HG03460 (cell line): ENCODE results near the gene TARBP1.
A peak's percentile ranks its signal among the peaks of the same experiment; 100 is the strongest.

Experiments
- ATAC-seq: cut with Tn5 transposase; IDR thresholded peaks from one replicate; pipeline ENCODE4 v1.9.1; 2021; ENCODE audit not compliant: unreplicated experiment

The TARBP1 gene

GRCh38 chr1:234488054-234489006 is 9.4 kb upstream of the TARBP1 start:
- no peak for ATAC-seq

- ATAC-seq = no peak
Observed at GRCh38 chr1:234486858-234487840, 8.2 kb upstream of the TARBP1 start.

GRCh38 chr1:234484991-234485739 is 6.2 kb upstream of the TARBP1 start:
- no peak for ATAC-seq

- ATAC-seq = no peak
Observed at GRCh38 chr1:234484218-234484617, 5.2 kb upstream of the TARBP1 start.

- no peak for ATAC-seq
Observed at GRCh38 chr1:234481771-234482170, 2.8 kb upstream of the TARBP1 start.

GRCh38 chr1:234479866-234480265 is 887 bp upstream of the TARBP1 start:
- no peak for ATAC-seq

- no peak for ATAC-seq
Observed at GRCh38 chr1:234479310-234479559, 256 bp upstream of the TARBP1 start.

- ATAC-seq = peak; percentile 66
Observed at GRCh38 chr1:234478152-234478480, 863 bp downstream of the TARBP1 start.

GRCh38 chr1:234477386-234478151 is 1.4 kb downstream of the TARBP1 start:
- no peak for ATAC-seq

GRCh38 chr1:234476172-234476571 is 2.8 kb downstream of the TARBP1 start:
- ATAC-seq = no peak

GRCh38 chr1:234475167-234475793 is 3.7 kb downstream of the TARBP1 start:
- no peak for ATAC-seq

GRCh38 chr1:234474375-234474774 is 4.6 kb downstream of the TARBP1 start:
- ATAC-seq = no peak

- no peak for ATAC-seq
Observed at GRCh38 chr1:234473118-234473517, 5.9 kb downstream of the TARBP1 start.

GRCh38 chr1:234469376-234469775 is 9.6 kb downstream of the TARBP1 start:
- ATAC-seq = no peak

- no peak for ATAC-seq
Observed at GRCh38 chr1:234468580-234468979, 10.4 kb downstream of the TARBP1 start.

GRCh38 chr1:234467821-234468220 is 11.2 kb downstream of the TARBP1 start:
- no peak for ATAC-seq

- ATAC-seq = no peak
Observed at GRCh38 chr1:234466945-234467344, 12.0 kb downstream of the TARBP1 start.

GRCh38 chr1:234463749-234464148 is 15.2 kb downstream of the TARBP1 start:
- no peak for ATAC-seq

- ATAC-seq = no peak
Observed at GRCh38 chr1:234460652-234461051, 18.3 kb downstream of the TARBP1 start.
